ENCODE results near the gene SRGAP1. TPM values are rescaled to one million over a fixed set of nuclear protein-coding genes. Genes with fewer than 3 reads are reported as not detected.
"Not testable (repeated sequence)": the region's sequence is repeated elsewhere in the genome, so short reads cannot be mapped to it uniquely, and the experiment has no call there.

SRGAP1 gene
- total RNA-seq, 1 experiment from 2014 or later, result 10.7 TPM

- no peak for DNase-seq (ENCODE audit: extremely low read depth, low read depth)
Measured at GRCh38 chr12:64066776-64067175, 222.3 kb downstream of the SRGAP1 start.

- no peak for DNase-seq (ENCODE audit: extremely low read depth, low read depth)
Measured at GRCh38 chr12:64070454-64070853, 226.0 kb downstream of the SRGAP1 start.

DNA sequence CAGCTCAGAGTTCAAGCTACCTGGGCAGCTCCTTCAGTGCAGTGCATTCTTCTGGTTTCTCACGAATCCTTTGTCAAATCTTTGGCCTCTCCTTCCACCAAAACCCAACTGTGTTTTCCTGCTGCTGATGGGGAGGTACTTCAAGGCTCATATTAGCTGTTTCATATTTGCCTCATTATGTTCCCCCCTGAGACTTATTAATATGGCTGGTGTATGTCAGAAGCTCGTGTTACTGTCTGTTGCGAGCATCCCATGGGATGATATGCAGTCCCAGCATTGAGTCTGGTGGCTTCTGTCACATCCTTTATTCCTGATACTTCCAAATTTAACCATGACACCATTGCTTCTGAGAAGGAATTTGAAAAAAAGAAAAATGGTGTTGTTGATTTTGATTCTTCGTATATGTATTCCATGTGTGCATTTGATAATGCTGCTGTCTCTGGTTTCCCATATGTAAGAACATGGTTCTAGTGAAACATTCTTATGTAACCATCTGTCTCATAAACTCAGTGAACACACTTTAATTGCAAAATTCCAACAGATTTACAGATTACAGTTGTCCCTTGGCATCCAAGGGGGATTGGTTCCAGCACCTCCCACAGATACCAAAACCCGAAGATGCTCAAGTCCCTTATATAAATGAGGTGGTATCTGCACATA, 228.5 kb downstream of the SRGAP1 start:
- DNase-seq (ENCODE audit: extremely low read depth, low read depth), result no peak

DNA sequence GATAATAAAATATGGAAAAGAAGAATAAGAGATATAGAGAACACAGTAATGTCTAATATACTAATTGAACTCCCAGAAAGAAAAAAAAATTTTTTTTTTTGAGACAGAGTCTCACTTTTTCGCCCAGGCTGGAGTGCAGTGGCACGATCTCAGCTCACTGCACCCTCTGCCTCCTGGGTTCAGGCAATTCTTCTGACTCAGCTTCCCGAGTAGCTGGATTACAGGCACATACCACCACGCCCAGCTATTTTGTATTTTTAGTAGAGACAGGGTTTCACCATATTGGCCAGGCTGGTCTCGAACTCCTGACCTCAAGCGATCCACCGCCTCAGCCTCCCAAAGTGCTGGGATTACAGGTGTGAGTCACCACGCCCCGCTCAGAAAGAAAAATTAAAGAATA, 232.1 kb downstream of the SRGAP1 start:
- not testable (repeated sequence) for DNase-seq (ENCODE audit: extremely low read depth, low read depth)

- DNase-seq (ENCODE audit: extremely low read depth, low read depth), result no peak
Measured at GRCh38 chr12:64077922-64078321, 233.4 kb downstream of the SRGAP1 start.

- no peak for DNase-seq (ENCODE audit: extremely low read depth, low read depth)
Measured at GRCh38 chr12:64080319-64081007, 236.0 kb downstream of the SRGAP1 start.

DNA sequence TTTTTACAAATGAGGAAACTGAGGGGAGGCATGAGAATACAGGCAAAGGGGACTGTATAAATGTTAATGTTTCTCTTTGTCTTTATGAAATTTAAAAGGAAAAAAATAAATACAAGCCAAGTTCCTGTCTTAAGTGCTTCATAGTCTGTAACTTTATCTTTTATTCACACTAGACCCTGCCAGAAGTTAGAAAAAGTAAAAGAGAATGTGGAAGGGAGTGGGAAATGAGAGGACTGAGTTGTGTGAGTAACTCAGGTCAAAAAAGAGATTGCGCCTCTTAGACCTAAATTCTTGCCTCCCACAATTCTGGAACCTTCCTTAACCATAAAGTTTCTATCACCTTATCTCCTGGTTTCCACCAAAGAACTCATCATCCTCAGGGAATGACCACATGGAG, 236.5 kb downstream of the SRGAP1 start:
- no peak for DNase-seq (ENCODE audit: extremely low read depth, low read depth)

- no peak for DNase-seq (ENCODE audit: extremely low read depth, low read depth)
Measured at GRCh38 chr12:64082116-64082515, 237.6 kb downstream of the SRGAP1 start.

- DNase-seq (ENCODE audit: extremely low read depth, low read depth), result no peak
Measured at GRCh38 chr12:64082866-64083268, 238.4 kb downstream of the SRGAP1 start.

GRCh38 chr12:64083285-64084210, 239.0 kb downstream of the SRGAP1 start:
- no peak for DNase-seq (ENCODE audit: extremely low read depth, low read depth)

- DNase-seq (ENCODE audit: extremely low read depth, low read depth), result no peak
Measured at GRCh38 chr12:64085154-64085553, 240.7 kb downstream of the SRGAP1 start.

DNA sequence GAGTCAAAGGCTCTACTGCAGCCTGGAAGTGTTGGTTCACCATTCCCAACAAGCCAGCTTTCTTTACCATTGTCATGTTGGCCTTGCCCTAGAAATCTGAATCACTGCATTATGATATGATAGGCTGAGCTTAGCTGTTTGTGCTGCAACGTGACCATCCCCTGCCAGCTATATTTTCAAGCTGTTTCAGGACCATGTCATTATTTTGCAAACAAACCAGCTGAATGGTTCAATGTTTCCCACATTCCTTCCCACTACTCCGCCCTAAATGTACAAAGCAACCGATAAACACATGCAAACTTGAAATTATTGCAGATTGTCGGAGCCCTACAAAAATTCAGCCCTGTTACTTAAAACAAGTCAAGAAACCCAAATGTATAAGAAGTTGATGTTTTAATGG, 241.5 kb downstream of the SRGAP1 start:
- DNase-seq (ENCODE audit: extremely low read depth, low read depth), result no peak

DNA sequence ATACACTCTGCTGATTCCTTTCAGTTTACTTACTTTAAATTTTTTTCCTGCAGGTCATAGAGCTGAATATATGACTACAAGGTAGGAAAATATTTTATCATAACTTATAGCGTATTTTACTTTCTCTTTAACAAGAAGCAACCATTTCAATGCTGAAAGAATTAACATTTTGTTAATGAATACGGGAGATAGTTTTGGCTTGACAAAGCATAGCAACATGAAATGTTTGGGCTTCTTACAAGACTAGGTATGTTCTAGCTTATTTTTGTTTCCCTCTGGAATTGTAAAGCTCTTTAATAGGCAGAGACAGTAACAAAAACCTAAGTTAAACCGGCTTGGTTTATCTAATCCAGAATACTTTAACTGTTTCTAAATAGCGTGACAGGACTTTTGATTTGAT, 242.4 kb downstream of the SRGAP1 start:
- DNase-seq (ENCODE audit: extremely low read depth, low read depth), result no peak

- DNase-seq (ENCODE audit: extremely low read depth, low read depth), result no peak
Measured at GRCh38 chr12:64087761-64088160, 243.3 kb downstream of the SRGAP1 start.

DNA sequence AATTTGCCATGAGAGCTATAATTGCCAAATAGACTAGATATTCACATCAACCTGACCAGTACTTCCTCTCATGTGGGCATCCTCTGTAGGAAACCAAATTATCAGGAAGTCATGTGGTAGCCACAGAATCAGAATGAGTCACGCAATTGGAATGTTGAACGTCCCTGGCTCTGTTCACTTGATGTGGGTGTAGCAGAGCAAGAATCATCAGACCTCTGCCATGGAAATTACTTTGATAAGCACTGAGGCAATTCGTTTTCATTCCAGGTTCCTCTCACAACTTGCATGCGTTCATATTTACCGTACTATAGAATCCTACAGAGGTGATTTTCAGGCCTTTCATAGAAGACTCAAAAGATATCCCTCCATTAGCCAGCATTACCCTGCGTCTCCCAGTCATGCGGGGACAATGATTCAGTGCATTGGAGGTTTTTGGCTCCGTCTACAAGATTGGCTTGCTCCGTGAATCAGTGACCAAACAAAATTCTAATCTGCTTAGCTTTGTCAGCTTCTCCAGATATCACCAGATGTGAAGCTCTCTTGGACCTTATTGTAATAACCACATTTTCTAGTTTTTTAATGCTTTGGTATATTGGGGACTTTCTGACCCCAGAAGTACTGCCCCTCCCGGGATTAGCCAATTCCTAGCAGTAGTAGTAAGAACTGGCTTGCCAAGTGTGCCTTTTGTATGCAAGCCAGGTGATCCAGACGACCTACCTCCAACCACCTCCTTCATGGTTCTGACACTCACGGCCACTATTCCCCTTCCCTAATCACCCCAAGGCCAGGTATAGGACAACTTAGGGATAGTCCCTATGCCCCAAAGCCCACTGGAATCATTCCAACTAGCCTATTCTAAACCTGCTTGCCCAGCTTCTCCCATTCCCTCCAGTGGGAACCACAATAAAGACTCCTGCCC, 244.2 kb downstream of the SRGAP1 start:
- DNase-seq (ENCODE audit: extremely low read depth, low read depth), result peak; percentile 89

DNA sequence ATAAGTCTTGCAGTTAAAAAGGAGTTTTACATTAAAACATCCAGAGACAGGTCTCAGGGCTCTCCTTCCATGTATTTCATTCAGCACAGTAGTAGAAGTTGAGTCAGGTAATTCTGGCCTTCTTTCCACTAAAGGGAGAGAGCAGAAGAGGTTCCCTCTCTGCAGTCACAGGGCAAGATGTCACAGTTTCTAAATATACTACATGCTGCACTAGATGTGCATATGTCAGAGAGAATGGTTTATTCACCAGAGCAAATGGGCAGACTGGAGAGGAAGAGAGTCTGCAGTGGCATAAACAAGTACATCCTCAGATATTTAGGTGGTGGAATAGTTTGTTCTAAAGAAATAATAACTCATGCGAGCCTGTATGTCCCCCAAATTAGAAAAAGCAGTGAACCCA, 245.5 kb downstream of the SRGAP1 start:
- no peak for DNase-seq (ENCODE audit: extremely low read depth, low read depth)

DNA sequence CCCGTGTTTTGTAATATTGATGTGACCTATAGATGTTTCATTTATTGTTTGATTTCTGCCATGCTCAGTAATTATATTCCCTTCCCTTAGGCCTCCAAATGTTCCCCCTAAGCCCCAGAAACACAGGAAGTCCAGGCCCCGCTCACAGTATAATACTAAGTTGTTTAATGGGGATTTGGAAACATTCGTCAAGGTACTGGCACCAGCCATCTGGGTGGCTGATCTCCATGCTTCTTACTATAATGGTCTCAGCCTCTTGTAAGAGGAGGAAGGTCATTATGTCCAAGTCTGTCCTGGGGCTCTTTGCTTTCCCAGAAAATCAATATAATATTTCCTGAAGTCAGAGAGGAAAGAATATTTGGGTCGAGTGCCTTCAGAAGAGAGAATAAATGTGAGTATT, 246.7 kb downstream of the SRGAP1 start:
- no peak for DNase-seq (ENCODE audit: extremely low read depth, low read depth)

DNA sequence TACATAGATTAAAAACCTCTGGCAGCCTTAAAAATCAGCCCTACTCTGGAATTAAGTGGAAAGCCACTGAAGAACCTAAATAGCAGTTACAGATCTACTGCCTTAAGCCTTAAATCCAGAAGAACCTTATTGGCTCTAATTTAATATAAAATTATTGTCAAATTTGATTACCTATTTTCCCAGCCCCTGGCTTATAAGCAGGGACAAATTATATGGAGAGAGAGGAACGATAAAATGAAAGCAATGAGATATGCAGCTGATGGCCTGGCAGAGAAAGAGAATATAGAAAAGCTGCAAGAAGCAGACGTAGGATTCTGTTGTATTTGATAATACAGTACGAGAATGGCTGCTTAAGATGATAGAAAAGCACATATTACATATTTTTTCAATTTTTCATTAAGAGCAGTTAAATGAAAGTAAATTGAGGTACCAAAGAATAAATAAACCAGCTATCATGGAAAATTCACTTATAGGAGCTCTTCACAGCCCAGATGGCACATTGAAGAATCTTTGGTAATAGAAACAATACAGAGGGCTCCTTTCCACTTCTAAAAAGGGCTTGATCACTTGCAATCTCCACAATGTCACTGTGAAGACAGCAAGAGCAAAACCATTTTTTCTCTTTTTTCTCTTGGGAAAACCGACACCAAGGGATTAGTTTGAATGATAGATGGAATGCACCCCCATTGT, 248.2 kb downstream of the SRGAP1 start:
- DNase-seq (ENCODE audit: extremely low read depth, low read depth), result no peak

GRCh38 chr12:64093689-64094088, 249.2 kb downstream of the SRGAP1 start:
- DNase-seq (ENCODE audit: extremely low read depth, low read depth), result no peak

All from NCI-H460 (cell line).